ENCODE measurements around the gene CCND2. TPM values are rescaled to one million over a fixed set of nuclear protein-coding genes. Genes with fewer than 3 reads are reported as not detected.

Gene CCND2
- polyA plus RNA-seq, 1 donor from 2014 or later: 16.9 TPM

Other genes with a start within 250 kb of the CCND2 start
- 9.0 and 10.0 TPM in 2 replicates for gene TIGAR, start 47.5 kb downstream of the CCND2 start, polyA plus RNA-seq
- gene FGF23, start 106.0 kb downstream of the CCND2 start, polyA plus RNA-seq: not detected in 2 replicates
- not detected in 2 replicates for gene FGF6, start 172.1 kb downstream of the CCND2 start, polyA plus RNA-seq

Data from neural cell (in vitro differentiated cells).